Myocyte (in vitro differentiated cells): ENCODE data around the gene NPB. TPM values are rescaled to one million over a fixed set of nuclear protein-coding genes. Genes with fewer than 3 reads are reported as not detected.

Experiments
- DNase-seq: peaks from one replicate; pipeline ENCODE4 v3.0.0-alpha.2; 2012; ENCODE audit warnings: low read depth
- total RNA-seq: library from RNA; depleted of rRNA; stranded (reverse); fragments of >200 nt; gene quantifications from 2 replicates; pipeline ENCODE4 v1.2.3, GENCODE V29; 2014

NPB gene
- total RNA-seq, 1 donor from 2014 or later = 1.3 TPM

DNA sequence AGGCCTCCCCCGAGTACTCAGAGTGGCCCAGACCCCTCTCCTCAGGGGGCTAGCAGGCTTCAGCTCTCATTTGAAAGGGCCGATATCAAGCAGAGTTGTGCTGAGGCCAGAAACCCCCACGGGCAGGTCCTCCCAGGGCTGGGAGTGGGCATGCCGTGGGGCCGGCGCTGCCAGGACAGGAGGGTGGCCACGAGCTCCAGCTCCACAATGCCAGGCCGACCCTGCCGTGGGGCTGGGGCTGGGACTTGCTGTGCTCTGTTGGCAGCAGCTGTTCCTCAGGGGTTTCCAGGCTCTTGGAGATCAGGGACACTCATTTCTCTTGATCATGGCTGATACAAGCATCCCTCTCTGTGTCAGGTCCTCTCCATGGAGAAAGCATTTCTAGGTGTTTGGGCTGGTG, 3.2 kb upstream of the NPB start:
- no peak for DNase-seq

DNA sequence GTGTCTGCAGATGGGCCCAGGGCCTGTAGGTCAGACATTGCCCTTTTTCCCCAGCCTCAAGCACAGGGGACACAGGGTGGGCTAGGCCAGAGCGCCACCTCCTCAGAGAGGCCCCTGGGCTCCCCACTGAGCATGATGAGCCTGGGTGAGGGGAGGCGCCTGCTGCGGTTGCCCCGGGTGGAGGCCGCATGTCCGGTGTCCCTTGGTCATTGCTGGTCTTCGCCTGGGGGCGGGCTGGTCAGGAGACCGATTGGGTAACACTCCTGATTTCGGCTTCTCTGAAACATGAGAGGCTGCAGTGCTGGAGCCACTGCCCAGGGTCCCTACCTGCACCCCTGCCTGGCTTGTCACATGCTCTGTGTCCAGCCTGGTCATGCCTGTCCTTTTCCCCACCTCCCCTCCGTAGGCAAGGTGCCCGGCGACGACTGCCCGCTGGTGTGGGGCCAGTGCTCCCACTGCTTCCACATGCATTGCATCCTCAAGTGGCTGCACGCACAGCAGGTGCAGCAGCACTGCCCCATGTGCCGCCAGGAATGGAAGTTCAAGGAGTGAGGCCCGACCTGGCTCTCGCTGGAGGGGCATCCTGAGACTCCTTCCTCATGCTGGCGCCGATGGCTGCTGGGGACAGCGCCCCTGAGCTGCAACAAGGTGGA, 2.4 kb upstream of the NPB start:
- no peak for DNase-seq

DNA sequence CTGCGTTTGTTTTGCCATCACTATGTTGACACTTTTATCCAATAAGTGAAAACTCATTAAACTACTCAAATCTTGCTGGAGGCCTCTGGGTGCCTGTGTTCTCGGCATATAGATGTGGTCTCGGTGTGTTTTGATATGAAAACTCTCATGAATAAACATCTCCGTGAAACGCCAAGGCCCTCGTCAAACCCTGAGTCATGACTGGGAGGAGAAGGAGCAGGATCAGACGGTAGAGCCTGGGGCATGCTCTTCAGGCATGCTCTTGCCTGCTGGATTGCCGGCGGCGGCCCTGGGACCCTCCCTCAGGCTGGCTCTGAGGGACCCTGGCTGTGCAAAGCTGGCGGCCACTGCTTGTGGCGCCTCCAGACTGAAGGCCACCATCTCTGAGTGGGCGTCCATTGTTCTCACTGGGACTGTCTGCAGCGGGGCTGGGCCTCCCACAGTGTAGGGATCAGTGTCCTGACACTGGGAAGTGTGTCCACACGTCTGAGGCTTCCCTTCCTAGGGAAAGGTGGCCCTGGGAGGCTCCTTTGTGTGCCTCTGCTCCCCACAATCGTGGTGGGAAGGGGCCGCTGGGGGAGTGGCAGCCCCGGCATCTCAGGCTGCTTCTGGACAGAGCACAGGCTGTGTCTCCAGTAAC, 1.7 kb upstream of the NPB start:
- no peak for DNase-seq

DNA sequence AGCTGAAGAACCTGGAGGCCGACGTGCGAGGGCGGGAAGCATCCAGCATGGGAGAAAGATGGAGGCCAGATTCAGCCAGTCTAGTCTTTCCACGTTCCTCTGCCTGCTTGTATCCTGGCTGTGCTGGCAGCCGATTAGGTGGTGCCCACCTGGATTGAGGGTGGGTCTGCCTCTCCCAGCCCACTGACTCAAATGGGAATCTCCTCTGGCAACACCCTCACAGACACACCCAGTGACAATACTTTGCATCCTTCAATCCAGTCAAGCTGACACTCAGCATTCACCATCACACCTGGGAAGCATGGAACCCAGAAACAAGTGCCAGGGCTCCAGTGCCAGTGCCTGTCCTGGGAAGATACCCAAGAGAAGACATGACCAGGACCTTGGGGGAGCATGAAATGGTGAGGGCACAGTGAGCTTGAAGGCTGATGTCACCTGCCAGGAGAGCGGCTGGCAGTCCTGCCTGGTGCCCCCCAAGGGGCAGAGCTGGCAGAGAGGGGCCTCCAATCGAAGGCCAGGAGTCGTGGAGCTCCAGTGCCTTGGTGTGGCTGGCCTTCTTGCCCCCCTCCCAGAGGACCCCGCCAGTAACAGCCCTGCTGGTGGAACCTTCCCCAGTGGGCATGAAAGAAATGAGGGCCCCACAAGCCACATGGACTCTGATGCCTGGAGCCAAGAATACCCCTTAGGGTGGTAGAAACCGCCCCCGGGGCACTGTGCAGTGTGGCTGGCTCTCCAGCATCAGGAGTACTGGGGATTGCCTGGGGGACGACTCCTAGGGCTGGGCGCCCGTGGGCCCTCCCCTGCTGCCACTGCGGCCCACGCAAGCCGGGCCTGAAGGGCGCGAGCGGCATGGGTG, 643 bp upstream of the NPB start:
- DNase-seq = no peak

DNA sequence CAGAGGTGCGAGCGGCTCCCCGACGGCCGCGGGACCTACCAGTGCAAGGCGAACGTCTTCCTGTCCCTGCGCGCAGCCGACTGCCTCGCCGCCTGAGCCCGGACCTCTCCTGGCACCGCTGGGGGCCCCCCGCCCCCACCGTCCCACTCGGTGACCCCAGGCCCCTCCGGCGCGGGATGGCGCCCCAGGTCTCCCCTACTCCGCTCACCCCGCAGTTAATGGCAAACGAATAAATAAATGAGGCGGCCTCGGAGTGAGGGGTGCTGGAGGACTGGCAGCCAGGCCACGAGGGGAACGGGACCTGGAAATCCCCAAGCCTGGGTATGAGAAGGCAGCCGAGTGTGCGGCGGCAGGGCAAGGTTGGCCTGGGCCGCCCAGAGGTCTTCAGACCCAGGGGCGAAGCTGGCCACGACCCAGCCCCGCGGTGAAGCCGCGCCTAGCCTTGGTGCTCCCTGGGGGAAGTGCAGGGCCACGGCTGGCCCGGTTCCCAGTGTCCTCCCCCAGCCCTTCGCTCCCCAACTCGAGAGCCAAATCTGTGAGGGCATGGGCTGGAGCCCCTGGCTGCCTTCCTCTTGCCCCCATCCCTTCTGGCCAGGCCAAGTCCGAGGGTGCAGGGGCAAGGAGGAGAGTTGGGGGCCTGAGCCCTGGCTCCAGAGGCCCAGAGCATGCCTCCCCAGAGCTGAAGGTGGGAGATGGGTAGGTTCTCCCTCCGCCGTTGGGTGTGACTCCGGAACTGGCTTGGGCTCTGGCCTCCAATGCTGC, 796 bp downstream of the NPB start:
- no peak for DNase-seq

DNA sequence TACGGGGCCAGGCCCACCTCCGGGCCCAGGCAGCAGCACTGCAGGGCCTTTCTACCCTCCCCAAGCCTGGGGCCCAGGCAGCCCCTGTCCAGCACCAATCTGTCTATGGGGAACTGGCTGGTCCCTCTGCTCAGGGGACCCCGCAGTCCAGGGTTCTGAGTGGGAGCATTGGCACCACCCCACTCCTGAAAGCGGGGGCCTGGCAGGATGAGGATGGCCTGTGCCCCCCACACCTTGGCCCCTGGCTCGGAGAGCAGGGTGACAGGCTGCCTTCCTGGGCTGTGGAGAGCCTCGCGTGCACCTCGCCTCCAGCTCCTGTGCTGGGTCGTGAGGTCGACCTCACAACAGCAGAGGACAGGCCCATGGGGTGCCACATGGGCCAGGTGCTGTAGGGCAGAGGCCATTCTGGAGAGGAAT, 1.4 kb downstream of the NPB start:
- DNase-seq = no peak

DNA sequence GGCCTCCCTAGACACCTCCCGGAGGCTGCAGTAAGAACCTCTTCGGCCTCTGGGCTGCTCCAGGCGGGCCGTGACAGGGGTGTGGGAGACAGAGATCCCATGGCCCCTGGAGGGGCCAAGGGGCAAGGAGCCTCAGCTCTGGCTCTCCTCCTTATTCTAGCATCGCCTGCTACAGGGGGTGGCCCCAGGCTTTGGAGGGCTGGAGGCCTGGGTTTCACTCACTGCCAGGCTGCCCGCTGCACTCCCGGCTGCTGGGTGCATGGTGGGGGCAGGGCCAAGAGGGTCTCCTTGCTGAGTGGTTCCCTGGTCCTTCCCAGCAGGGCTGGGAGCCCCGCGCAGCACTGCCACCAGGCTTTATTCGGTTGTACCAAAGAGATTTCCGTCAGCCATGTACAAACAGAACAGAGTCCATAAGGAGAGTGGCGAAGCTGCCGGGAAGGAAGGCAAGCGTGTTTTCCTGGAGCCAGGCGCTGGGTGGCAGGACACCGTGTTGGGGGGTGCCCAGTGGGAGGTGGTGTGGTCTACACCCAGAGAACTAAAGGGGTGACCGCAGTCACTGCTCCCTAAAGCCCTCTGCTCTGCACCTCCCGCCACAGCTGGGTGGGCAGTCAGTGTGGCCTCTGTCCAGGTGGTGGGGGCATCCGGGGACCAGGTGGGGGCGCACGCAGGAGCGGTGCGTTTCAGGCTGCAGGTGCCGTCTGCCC, 2.0 kb downstream of the NPB start:
- DNase-seq = no peak

DNA sequence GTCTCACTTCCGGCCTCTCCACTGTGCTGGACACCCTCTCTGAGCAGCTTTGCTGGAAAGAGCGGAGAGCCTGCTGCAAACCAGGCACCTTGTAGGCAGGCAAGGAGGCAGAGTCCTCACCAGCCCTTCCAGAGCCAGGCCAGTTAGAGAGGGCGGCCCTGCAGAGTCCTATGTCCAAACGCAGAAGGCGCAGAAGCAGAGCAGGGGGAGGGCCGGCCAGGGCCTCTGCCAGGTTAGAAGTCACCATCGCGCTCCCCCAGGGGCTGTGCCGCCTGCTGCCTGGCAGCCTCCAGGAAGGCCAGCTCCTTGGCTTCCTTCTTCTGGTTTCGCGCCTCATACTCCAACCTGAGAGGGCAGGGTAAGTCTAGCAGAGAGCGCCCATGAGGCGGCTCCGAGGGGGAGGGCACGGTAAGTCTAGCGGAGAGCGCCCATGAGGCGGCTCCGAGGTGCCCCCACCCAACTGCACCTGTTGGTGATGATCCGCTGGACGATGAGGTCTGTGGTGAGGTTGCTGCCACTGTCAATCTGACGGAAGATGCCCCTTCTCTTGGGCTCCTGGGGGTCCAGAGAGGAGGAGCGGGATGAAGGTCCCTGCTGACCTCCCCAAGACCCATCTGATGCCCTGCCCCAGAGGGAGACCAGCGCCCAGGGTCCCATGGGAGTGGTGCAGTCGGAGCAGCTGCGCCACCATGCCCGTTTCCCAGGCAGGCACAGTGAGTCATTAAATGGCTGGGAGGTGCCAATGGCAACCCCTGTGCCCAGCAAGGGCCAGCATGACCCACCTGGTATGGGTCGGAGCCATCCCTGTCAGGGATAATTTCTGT, 2.8 kb downstream of the NPB start:
- DNase-seq = no peak

DNA sequence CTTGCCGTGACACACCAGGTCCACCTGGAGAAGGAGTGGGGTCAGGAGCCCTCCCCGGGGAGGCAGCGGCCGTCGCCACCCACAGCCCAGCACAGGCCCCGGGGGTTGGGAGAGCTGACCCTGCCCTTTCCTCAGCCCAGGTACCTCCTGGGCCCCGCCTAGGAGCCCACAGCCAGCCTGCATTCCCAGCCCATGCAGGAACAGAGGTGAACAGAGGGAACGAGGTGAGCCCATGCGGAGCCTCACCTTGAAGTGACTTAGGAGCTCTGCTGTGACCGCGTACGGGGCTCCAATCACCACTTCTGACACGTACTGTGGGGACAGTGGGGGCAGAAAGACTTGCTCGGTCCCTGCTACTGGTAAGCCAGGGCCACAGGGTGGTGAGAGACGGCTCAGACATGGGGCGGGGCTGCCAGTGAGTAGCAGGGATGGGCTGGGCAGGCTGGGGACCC, 3.4 kb downstream of the NPB start:
- DNase-seq = no peak

DNA sequence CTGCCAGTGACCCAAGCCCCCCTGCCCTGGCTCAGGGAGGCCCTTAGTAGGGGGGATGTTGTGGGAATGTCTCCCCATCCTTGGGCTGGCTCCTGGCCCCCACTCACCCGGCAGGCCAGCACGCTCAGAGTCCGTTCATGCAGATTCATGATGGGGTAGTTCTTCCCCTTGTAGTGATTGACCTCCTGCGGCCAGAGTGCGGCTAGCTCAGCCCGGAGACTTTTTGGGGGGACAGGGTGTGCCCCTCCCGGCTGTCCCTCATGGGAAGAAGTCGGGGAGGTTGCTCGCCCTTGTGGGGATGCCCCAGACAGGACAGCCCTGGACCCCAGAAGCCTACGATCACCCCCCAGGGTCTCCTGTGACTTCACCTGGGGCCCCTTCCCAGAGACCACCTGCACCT, 4.0 kb downstream of the NPB start:
- DNase-seq = no peak

DNA sequence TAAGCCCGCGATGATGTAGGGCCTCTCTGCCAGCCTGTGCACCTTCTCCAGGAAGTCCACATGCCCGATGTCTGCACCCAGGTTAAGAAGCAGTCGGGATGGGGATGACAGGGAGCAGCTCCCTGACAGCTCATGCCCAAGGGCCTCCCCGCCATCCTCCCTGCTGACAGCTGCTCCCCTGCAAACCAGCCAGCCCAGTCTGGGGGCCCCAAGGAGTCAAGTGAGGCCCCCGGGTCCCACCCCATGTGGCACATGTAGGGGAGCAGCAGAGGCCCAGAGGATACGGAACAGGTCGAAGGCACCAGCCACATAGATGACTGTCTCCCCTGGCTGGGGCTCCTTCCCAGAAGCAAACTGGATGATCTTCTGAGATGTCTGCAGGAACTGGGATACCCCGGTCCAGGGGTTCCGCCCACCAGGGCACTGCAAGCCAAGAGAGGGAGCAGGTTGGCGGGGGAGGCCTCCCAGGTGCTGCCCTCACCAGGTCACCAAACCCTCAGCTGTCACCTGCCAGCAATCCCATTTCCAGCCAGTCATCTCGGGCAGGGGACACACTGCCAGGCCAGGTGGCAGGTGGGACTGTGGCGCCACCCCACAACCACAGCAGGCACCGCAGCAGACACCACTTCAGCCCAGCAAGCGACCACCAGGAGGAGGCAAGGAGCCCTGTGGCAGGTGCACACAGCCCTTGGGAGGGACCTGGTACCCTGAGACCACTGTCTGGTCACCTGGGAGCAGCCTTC, 4.6 kb downstream of the NPB start:
- no peak for DNase-seq

DNA sequence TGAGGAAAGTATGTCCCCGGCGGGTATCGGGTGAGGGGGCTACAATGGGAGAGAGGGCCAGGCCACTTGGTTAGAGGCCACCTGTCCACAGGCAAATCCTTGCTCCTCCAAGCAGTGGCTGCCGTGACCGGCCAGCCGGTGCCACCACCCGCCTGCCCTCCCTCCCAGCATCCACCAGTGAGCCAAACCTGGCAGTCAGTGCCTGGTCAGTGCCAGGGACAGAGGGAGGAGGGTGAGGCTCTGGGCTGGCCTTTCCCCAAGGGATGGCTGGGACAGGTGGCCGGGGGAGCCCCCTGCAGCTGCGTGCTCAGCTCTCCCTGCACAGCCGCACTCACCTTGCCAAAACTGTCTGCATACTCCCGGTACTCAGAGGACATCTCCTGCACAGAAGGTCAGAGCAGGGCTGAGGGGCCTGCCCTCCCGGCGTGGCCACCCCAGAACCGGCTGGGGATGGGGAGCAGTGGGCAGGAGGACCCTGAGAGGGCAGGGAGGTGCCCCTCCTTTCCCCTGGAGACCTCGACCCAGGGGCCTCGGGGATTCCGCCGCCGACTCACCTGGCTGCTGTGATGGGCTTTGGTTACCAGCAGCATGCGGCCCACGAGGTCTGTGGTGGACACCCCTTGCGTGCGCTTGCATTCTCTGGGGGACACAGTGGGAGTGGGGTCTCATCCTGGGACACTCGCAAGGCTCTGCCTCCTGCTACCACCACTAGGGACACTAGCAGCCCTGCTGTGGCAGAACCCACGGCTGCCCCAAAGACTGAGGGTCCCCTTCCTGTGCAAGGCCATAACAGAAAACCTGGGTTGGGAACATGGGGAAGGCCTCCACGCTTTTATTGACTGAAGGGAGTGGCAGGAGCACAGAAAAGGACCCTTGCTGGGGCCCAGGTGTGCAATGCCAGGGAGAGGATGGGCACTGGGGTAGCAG, 5.4 kb downstream of the NPB start:
- no peak for DNase-seq

DNA sequence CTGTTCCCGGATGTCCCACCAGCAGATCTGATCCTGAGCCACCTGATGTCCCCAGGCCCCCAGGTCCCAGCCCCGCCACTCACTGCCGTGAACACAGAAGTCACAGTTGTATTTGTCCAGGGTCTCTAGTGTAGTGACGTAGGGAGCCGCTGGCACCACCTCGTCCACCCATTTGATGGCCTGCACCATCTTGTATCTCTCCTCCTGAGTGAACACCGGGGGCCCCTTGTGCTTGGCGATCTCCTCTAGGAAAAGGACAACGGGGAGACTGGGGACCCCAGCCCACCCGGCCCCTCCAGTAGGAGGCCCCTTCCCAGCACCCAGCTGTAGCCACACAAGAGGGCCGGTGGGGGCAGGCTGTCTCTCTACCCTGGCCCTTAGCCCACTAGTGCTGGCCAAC, 6.8 kb downstream of the NPB start:
- DNase-seq = no peak

DNA sequence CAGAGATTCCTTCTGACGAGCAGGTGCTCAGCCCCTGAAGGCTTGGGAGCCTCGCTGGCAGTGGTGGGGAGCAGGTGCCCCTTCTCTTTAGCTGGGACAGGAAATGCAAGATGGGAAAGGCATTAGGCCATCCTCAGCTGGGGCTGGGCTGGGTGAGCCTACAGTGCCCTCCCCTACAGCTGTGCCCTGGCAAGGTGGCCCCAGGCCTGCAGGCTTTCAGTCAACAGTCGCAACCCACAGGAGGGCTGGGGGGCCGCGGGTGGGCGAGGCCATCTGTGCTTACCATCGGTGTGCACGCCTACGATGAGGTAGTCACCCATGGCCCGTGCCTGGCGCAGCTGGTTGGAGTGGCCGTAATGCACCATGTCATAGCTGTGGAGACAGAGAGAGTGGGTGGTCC, 7.2 kb downstream of the NPB start:
- no peak for DNase-seq

DNA sequence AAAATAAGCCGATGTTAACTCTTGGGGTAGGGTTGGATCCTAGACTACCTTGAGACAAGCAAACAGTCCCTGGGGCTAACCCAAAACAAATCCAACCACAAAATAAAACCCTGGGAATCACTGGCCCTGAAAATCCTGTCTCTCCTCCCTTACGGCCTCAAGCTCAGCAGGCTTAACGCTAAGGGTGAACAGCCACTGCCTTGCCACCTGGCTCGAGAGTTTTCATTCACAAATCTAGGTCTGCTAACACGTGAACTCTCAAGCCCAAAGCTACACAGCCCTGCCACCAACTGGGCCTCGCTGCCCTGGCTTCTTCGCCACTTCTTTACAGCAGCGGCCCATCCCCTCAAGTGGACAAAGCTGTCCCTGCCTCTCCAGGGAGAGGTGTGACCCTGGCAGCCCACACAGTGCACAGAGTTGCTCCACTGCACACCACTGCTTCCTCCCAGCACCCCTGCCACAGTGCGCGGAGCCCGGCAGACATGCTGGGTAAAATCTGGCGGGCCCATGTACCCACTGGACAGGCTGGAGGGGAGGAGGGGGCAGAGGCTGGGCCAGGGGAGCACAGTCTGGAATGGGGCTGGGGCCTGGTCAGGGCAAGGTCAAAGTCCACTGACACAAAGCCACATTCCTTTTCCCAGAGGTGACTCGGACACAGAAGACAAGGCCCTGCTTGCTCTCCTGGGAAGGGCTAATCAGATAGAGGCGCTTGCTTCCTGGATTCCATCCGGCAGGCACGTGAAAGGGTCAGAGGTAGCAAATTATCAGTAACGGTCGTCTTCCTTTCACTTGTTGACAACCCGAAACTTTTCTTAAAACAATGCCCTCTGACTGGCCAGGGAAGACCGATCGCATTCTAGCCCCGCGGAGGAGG, 8.2 kb downstream of the NPB start:
- DNase-seq = no peak

DNA sequence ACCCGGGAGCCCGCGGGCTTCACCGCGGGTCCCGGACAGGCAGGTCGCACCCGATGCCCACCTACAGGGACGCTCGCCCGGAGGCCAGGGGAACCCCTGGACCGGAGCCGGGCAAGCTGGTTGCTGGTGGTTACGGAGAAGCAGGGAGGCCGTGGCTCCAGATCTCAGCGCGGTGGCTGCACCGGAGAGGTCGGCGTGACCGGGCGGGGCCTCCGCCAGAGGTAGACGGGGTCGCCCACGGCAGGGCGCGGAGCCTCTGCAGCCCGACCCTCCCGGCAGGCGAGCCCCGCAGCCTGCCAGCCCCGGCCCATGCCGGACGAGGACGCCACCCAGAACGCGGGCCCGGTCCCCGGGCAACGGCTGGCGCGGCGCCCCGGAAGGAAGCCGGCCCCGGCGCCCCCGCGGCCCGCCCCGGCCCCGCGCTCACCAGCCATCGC, 8.8 kb downstream of the NPB start:
- no peak for DNase-seq

DNA sequence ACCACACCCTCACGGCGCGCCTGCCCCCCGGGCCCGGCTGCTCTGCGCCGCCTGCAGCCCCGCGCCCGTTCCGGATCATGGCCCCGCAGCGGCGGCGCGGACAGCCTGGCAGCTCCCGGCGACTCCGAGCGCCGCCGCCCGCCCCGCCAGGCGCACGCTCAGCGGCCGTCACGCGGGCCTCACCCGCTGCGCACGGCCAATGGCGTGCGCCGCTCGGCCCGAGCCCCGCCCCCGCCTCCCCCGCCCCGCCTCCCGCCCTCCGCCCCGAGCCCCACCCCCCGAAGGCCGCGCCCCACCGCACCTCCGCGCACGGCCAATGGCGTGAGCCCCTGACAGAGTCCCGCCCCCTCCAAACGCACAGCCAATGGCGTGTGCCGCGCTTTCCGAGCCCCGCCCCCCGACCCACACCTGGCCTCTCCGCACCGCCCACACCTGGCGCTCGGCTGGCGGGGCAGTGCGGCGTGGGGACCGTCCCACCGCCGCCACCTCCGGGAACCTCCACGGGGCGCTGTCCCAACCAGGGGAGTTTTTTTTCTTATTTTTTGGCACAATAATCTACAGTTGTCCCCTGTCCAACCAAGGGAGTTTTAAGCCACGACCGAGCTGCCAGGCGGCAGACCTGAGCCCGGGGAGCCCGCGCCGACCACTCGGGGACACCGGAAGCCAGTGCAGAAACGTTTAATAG, 9.4 kb downstream of the NPB start, which contains the start of gene PCYT2:
TSS of gene PCYT2 (minus strand) at position 123 of the 685 bp plus-strand sequence. CDS start at position 79, 44 bp downstream.
- peak; percentile 86 for DNase-seq
